Colon (tissue), 2 donors: ENCODE data around the gene ADSS1.
"Not testable (repeated sequence)": the region's sequence is repeated elsewhere in the genome, so short reads cannot be mapped to it uniquely, and the experiment has no call there.

Experiments
- FAIRE-seq: peaks from 2 replicates; lab custom pipeline; 2012; peaks lifted over from hg19 to GRCh38; lab: Jason Lieb, UNC
- donor health status: control.
- donor health status: control.

ADSS1 gene

GRCh38 chr14:104734601-104734990 is 10.6 kb downstream of the ADSS1 start:
- FAIRE-seq, result no peak

GRCh38 chr14:104734991-104735779 is 11.2 kb downstream of the ADSS1 start:
- FAIRE-seq, result no peak

- FAIRE-seq, result no peak
These were observed 12.0 kb downstream of the ADSS1 start for GRCh38 chr14:104735830-104736642.

GRCh38 chr14:104738375-104739019 is 14.5 kb downstream of the ADSS1 start:
- FAIRE-seq, result no peak

- no peak for FAIRE-seq
These were observed 15.0 kb downstream of the ADSS1 start for GRCh38 chr14:104739026-104739425.

GRCh38 chr14:104739546-104740516 is 15.8 kb downstream of the ADSS1 start:
- no peak for FAIRE-seq

GRCh38 chr14:104741108-104741802 is 17.2 kb downstream of the ADSS1 start:
- FAIRE-seq, result no peak

GRCh38 chr14:104741803-104742251 is 17.8 kb downstream of the ADSS1 start:
- no peak for FAIRE-seq

- no peak for FAIRE-seq
These were observed 18.8 kb downstream of the ADSS1 start for GRCh38 chr14:104742586-104743455.

- no peak for FAIRE-seq
These were observed 19.7 kb downstream of the ADSS1 start for GRCh38 chr14:104743461-104744380.

- no peak for FAIRE-seq
These were observed 20.5 kb downstream of the ADSS1 start for GRCh38 chr14:104744484-104744883.

GRCh38 chr14:104745431-104745830 is 21.4 kb downstream of the ADSS1 start:
- FAIRE-seq, result no peak

GRCh38 chr14:104746071-104746545 is 22.1 kb downstream of the ADSS1 start:
- no peak for FAIRE-seq

- FAIRE-seq, result no peak
These were observed 23.0 kb downstream of the ADSS1 start for GRCh38 chr14:104746934-104747481.

- no peak for FAIRE-seq
These were observed 23.8 kb downstream of the ADSS1 start for GRCh38 chr14:104747876-104748275.

- no peak for FAIRE-seq
These were observed 25.2 kb downstream of the ADSS1 start for GRCh38 chr14:104749111-104749649.

- no peak for FAIRE-seq
These were observed 26.2 kb downstream of the ADSS1 start for GRCh38 chr14:104750056-104750752.

GRCh38 chr14:104750753-104751057 is 26.7 kb downstream of the ADSS1 start:
- not testable (repeated sequence) for FAIRE-seq
